ENCODE measurements around the gene ADAMTS2. TPM values are rescaled to one million over a fixed set of nuclear protein-coding genes. Genes with fewer than 3 reads are reported as not detected.

Gene ADAMTS2
- total and polyA plus RNA-seq, 2 of the 8 experiments (the other 6 are each of a cell fraction or from before 2014, with no cell fraction given) = 6.6 to 7.3 TPM

- TF ChIP-seq CHD7 (IDR thresholded peaks at IDR 0.05; ENCODE audit: insufficient replicate concordance, low read length) = no peak
- TF ChIP-seq RBBP5 (IDR thresholded peaks at IDR 0.05; ENCODE audit: borderline replicate concordance, low read depth, low read length) = no peak
- no peak for TF ChIP-seq PHF8 (conservative IDR thresholded peaks at IDR 0.05; ENCODE audit: low read depth, low read length)
Measured at GRCh38 chr5:179120951-179121666, 224.2 kb downstream of the ADAMTS2 start (continued).
